ENCODE measurements around the gene CAT. TPM values are rescaled to one million over a fixed set of nuclear protein-coding genes. Genes with fewer than 3 reads are reported as not detected.

Gene CAT
- total RNA-seq, 1 donor from 2014 or later, result 51.8 TPM

- Mint-ChIP-seq H3K9me3 (ENCODE audit: low read depth) (no peaks in the 10 kb centered on the region), H3K27me3 (no peaks in the 10 kb centered on the region), H3K27ac (no peak overlapping the region), H3K4me3 (ENCODE audit: low read depth) (no peak overlapping the region), H3K36me3 (ENCODE audit: insufficient read depth) (no peaks in the 10 kb centered on the region), H3K4me1 (ENCODE audit: low read depth) (no peaks in the 10 kb centered on the region)
- TF ChIP-seq, protein P1, sequence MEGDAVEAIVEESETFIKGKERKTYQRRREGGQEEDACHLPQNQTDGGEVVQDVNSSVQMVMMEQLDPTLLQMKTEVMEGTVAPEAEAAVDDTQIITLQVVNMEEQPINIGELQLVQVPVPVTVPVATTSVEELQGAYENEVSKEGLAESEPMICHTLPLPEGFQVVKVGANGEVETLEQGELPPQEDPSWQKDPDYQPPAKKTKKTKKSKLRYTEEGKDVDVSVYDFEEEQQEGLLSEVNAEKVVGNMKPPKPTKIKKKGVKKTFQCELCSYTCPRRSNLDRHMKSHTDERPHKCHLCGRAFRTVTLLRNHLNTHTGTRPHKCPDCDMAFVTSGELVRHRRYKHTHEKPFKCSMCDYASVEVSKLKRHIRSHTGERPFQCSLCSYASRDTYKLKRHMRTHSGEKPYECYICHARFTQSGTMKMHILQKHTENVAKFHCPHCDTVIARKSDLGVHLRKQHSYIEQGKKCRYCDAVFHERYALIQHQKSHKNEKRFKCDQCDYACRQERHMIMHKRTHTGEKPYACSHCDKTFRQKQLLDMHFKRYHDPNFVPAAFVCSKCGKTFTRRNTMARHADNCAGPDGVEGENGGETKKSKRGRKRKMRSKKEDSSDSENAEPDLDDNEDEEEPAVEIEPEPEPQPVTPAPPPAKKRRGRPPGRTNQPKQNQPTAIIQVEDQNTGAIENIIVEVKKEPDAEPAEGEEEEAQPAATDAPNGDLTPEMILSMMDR (IDR thresholded peaks at IDR 0.05; ENCODE audit: unreplicated experiment), result no peak
- no peak for DNase-seq (ENCODE audit: low spot score, unreplicated experiment)
These were observed 50.3 kb downstream of the CAT start for GRCh38 chr11:34488855-34489557.

DNA sequence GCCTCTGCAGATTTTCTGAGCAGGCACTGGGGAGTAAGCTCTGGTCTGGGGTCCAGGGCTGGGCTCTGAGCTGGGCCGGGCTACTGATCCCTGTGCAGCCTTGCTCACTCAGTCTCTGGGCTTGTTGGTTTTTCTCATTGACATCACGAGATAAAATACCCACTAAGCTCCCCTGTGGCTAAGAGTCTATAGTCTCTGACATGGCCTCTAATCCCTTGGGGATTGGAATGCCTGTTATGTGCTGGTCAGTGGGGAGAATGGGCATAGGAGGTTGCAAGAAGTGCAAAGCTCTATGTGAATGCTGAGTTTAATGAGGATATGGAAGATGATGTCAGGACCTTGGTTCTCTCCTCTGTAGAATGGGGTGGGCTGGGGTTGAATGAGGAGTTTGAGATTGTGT is 51.6 kb downstream of the CAT start:
- TF ChIP-seq, protein P1 (IDR thresholded peaks at IDR 0.05; ENCODE audit: unreplicated experiment), result no peak
- H3K27ac Mint-ChIP-seq, result peak overlapping the region; percentile 15

DNA sequence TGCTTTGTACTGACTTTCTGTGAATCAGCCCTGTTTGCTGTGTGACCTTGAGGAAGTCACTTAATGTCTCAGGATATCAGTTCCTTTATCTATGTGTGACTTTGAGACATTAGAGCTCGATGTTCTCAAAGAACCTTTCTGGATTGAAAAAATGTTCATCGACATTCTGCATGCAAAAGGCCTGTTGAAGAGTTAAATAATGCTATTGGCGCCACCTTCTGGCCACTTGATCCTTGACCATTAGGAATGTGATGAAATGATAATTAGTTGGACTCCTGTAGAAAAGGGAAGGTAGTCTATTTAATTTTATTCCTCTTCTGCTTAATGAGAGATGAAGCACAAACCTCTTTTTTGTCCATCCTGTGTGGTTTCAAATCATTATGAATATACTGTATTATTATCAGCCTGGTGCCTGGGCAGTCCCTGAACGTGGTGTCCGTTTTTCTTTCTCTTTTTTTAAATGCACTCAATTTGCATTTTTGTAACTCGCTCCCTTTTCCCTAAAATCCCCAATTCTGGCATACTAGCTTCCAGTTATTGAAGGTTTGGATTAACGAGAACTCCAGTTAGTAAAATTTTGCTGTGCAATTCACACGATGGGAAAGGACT is 54.2 kb downstream of the CAT start:
- no peaks in the 10 kb centered on the region for H3K4me1 Mint-ChIP-seq (ENCODE audit: low read depth)
- H3K9me3 Mint-ChIP-seq (ENCODE audit: low read depth), result no peaks in the 10 kb centered on the region
- H3K36me3 Mint-ChIP-seq (ENCODE audit: insufficient read depth), result no peaks in the 10 kb centered on the region
- DNase-seq (ENCODE audit: low spot score, unreplicated experiment), result peak; percentile 39
- TF ChIP-seq, protein P1 (IDR thresholded peaks at IDR 0.05; ENCODE audit: unreplicated experiment), result peak; percentile 86
- no peak overlapping the region for H3K27ac Mint-ChIP-seq
- H3K4me3 Mint-ChIP-seq (ENCODE audit: low read depth), result no peak overlapping the region
- H3K27me3 Mint-ChIP-seq, result peaks cover 7% of the 10 kb centered on the region

More for the DNA sequence above, 51.6 kb downstream of the CAT start:
- Mint-ChIP-seq H3K9me3 (ENCODE audit: low read depth) (no peaks in the 10 kb centered on the region), H3K4me1 (ENCODE audit: low read depth) (no peaks in the 10 kb centered on the region), H3K4me3 (ENCODE audit: low read depth) (no peak overlapping the region), H3K36me3 (ENCODE audit: insufficient read depth) (no peaks in the 10 kb centered on the region), H3K27me3 (peaks cover 7% of the 10 kb centered on the region)
- DNase-seq (ENCODE audit: low spot score, unreplicated experiment), result no peak

- TF ChIP-seq, protein P1 (IDR thresholded peaks at IDR 0.05; ENCODE audit: unreplicated experiment), result no peak
- H3K4me3 Mint-ChIP-seq (ENCODE audit: low read depth), result no peak overlapping the region
- H3K36me3 Mint-ChIP-seq (ENCODE audit: insufficient read depth), result no peaks in the 10 kb centered on the region
- no peak for DNase-seq (ENCODE audit: low spot score, unreplicated experiment)
- H3K27me3 Mint-ChIP-seq, result peaks cover 7% of the 10 kb centered on the region
- H3K9me3 Mint-ChIP-seq (ENCODE audit: low read depth), result no peaks in the 10 kb centered on the region
- no peak overlapping the region for H3K27ac Mint-ChIP-seq
- H3K4me1 Mint-ChIP-seq (ENCODE audit: low read depth), result no peaks in the 10 kb centered on the region
These were observed 54.7 kb downstream of the CAT start for GRCh38 chr11:34493468-34493867.

- no peaks in the 10 kb centered on the region for H3K4me1 Mint-ChIP-seq (ENCODE audit: low read depth)
- H3K27me3 Mint-ChIP-seq, result peaks cover 7% of the 10 kb centered on the region
- TF ChIP-seq, protein P1 (IDR thresholded peaks at IDR 0.05; ENCODE audit: unreplicated experiment), result no peak
- H3K4me3 Mint-ChIP-seq (ENCODE audit: low read depth), result no peak overlapping the region
- H3K9me3 Mint-ChIP-seq (ENCODE audit: low read depth), result no peaks in the 10 kb centered on the region
- H3K27ac Mint-ChIP-seq, result no peak overlapping the region
- no peaks in the 10 kb centered on the region for H3K36me3 Mint-ChIP-seq (ENCODE audit: insufficient read depth)
- DNase-seq (ENCODE audit: low spot score, unreplicated experiment), result no peak
These were observed 55.3 kb downstream of the CAT start for GRCh38 chr11:34493926-34494595.

Measured in progenitor cell of endocrine pancreas (in vitro differentiated cells).